H9 (cell line): ENCODE measurements around the gene KCNQ2. TPM values are rescaled to one million over a fixed set of nuclear protein-coding genes. Genes with fewer than 3 reads are reported as not detected.
A peak's percentile ranks its signal among the peaks of the same experiment; 100 is the strongest.

Source experiments
- DNase-seq: peaks from one replicate; pipeline ENCODE4 v3.0.0-alpha.2; 2017
- H2AFZ ChIP-seq: one replicate; pipeline ENCODE4 v1.6.1; 2013; ENCODE audit warnings: mild to moderate bottlenecking, low read length, control low read depth, moderate library complexity
- H2AK5ac ChIP-seq: 2 replicates; pipeline ENCODE4 v1.6.1; 2013; ENCODE audit warnings: low read length, control low read depth, mixed read lengths; ENCODE audit not compliant: insufficient read length
- H2BK120ac ChIP-seq: one replicate; pipeline ENCODE4 v1.6.1; 2013; ENCODE audit warnings: low read depth, mild to moderate bottlenecking, low read length, control low read depth, inconsistent platforms; ENCODE audit not compliant: poor library complexity, severe bottlenecking
- H2BK12ac ChIP-seq: 2 replicates; pipeline ENCODE4 v1.6.1; 2013; ENCODE audit warnings: low read length, control low read depth, mixed read lengths, low read depth; ENCODE audit not compliant: insufficient read length
- H2BK15ac ChIP-seq: 2 replicates; pipeline ENCODE4 v1.6.1; 2013; ENCODE audit warnings: low read depth, low read length, control low read depth
- H2BK20ac ChIP-seq: one replicate; pipeline ENCODE4 v1.6.1; 2013; ENCODE audit warnings: low read depth, mild to moderate bottlenecking, low read length, control low read depth, inconsistent platforms; ENCODE audit not compliant: poor library complexity, severe bottlenecking
- H2BK5ac ChIP-seq: 2 replicates; pipeline ENCODE4 v1.6.1; 2013; ENCODE audit warnings: low read length, control low read depth, mixed read lengths; ENCODE audit not compliant: insufficient read length
- H3K14ac ChIP-seq: 2 replicates; pipeline ENCODE4 v1.6.1; 2013; ENCODE audit warnings: low read length, control low read depth; ENCODE audit not compliant: insufficient read depth
- H3K18ac ChIP-seq: 2 replicates; pipeline ENCODE4 v1.6.1; 2013; ENCODE audit warnings: low read depth, mild to moderate bottlenecking, mixed read lengths, low read length, control low read depth; ENCODE audit not compliant: insufficient read length
- H3K23ac ChIP-seq: 2 replicates; pipeline ENCODE4 v1.6.1; 2013; ENCODE audit warnings: low read length, control low read depth, mixed read lengths, low read depth; ENCODE audit not compliant: insufficient read length
- H3K23me2 ChIP-seq: 2 replicates; pipeline ENCODE4 v1.6.1; 2013; ENCODE audit warnings: low read depth, mild to moderate bottlenecking, mixed read lengths, low read length, control low read depth; ENCODE audit not compliant: insufficient read length, poor library complexity, severe bottlenecking
- H3K27ac ChIP-seq: 2 replicates; pipeline ENCODE4 v1.5.1; 2013; ENCODE audit warnings: low read length, control low read depth, mixed read lengths, low read depth; ENCODE audit not compliant: insufficient read length
- H3K27me3 ChIP-seq: 2 replicates; pipeline ENCODE4 v1.6.1; 2013; ENCODE audit warnings: low read length, control low read depth, inconsistent platforms; ENCODE audit not compliant: insufficient read depth
- H3K4ac ChIP-seq: 2 replicates; pipeline ENCODE4 v1.6.1; 2013; ENCODE audit warnings: low read depth, mild to moderate bottlenecking, control low read depth, inconsistent platforms, low read length, moderate library complexity
- H3K4me1 ChIP-seq: 2 replicates; pipeline ENCODE4 v1.6.1; 2013; ENCODE audit warnings: low read length, control low read depth, inconsistent platforms; ENCODE audit not compliant: insufficient read depth
- H3K4me2 ChIP-seq: 2 replicates; pipeline ENCODE4 v1.6.1; 2013; ENCODE audit warnings: low read length, control low read depth, mixed read lengths; ENCODE audit not compliant: insufficient read length, insufficient read depth
- H3K56ac ChIP-seq: 2 replicates; pipeline ENCODE4 v1.6.1; 2013; ENCODE audit warnings: low read depth, mild to moderate bottlenecking, mixed read lengths, low read length, control low read depth; ENCODE audit not compliant: insufficient read length
- H3K79me1 ChIP-seq: 2 replicates; pipeline ENCODE4 v1.6.1; 2013; ENCODE audit warnings: low read depth, mild to moderate bottlenecking, moderate library complexity, low read length, control low read depth, inconsistent platforms; ENCODE audit not compliant: insufficient read depth, poor library complexity, severe bottlenecking
- H3K79me2 ChIP-seq: 2 replicates; pipeline ENCODE4 v1.6.1; 2013; ENCODE audit warnings: low read length, control low read depth, inconsistent platforms; ENCODE audit not compliant: insufficient read depth
- H3K9ac ChIP-seq: 2 replicates; pipeline ENCODE4 v1.6.1; 2013; ENCODE audit warnings: low read length, control low read depth, mixed read lengths; ENCODE audit not compliant: insufficient read length; ENCODE audit errors: extremely low read depth
- H3K9me3 ChIP-seq: one replicate; pipeline ENCODE4 v1.6.1; 2013; ENCODE audit warnings: low read depth, low read length, inconsistent platforms; ENCODE audit not compliant: control insufficient read depth
- H3T11ph ChIP-seq: one replicate; pipeline ENCODE4 v1.6.1; 2013; ENCODE audit warnings: mild to moderate bottlenecking, low read length, control low read depth, inconsistent platforms
- H4K20me1 ChIP-seq: one replicate; pipeline ENCODE4 v1.6.1; 2013; ENCODE audit not compliant: control insufficient read depth, insufficient read length, insufficient read depth
- H4K5ac ChIP-seq: 2 replicates; pipeline ENCODE4 v1.6.1; 2013; ENCODE audit warnings: low read depth, mild to moderate bottlenecking, mixed read lengths, low read length, control low read depth; ENCODE audit not compliant: insufficient read length
- H4K8ac ChIP-seq: replicated peaks from 2 replicates; pipeline ENCODE4 v1.6.1; 2013; ENCODE audit warnings: low read length, control low read depth, mixed read lengths, low read depth; ENCODE audit not compliant: insufficient read length
- H4K91ac ChIP-seq: 2 replicates; pipeline ENCODE4 v1.6.1; 2013; ENCODE audit warnings: low read depth, mild to moderate bottlenecking, moderate library complexity, mixed read lengths, low read length, control low read depth; ENCODE audit not compliant: insufficient read length
- H3K27ac Mint-ChIP-seq, 3 experiments: 2 replicates in 2 of 3; 3 replicates in 1 of 3; pipeline ENCODE4 v1.8.0; 2020 to 2021; ENCODE audit warnings: mixed read lengths in 3 of 3, mild to moderate bottlenecking in 1 of 3, moderate library complexity in 1 of 3
- H3K27me3 Mint-ChIP-seq: 2 replicates; pipeline ENCODE4 v1.8.0; 2021; ENCODE audit warnings: low read depth, mild to moderate bottlenecking, moderate library complexity, mixed read lengths
- H3K36me3 Mint-ChIP-seq, 3 experiments: 2 replicates in 2 of 3; 3 replicates in 1 of 3; pipeline ENCODE4 v1.8.0; 2020 to 2021; ENCODE audit warnings: low read depth in 3 of 3, mixed read lengths in 3 of 3; ENCODE audit not compliant: insufficient read depth in 1 of 3
- H3K4me1 Mint-ChIP-seq, 2 experiments: 2 replicates each; pipeline ENCODE4 v1.8.0; 2020; ENCODE audit warnings: mixed read lengths in 2 of 2
- H3K4me3 Mint-ChIP-seq, 2 experiments: 2 replicates in 1 of 2; 3 replicates in 1 of 2; pipeline ENCODE4 v1.8.0; 2020 to 2021; ENCODE audit warnings: mild to moderate bottlenecking in 2 of 2, mixed read lengths in 2 of 2, moderate library complexity in 1 of 2
- H3K9me3 Mint-ChIP-seq, 2 experiments: 2 replicates in 1 of 2; 3 replicates in 1 of 2; pipeline ENCODE4 v1.8.0; 2020; ENCODE audit warnings: mild to moderate bottlenecking in 2 of 2, mixed read lengths in 2 of 2, moderate library complexity in 1 of 2
- WGBS: extraction: QIAGEN DNeasy Blood & Tissue Kit; methylation state at CpG from one replicate; pipeline ENCODE4 v1.1.7; 2013; ENCODE audit warnings: missing lambda C conversion rate, low lambda C conversion rate, mixed read lengths; ENCODE audit not compliant: insufficient read length; ENCODE audit errors: extremely low coverage; 5-methylcytosine and 5-hydroxymethylcytosine counted together
- total RNA-seq: library from RNA; stranded (reverse); gene quantifications from 2 replicates; pipeline ENCODE4 v1.2.1, GENCODE V29; 2021
- TF ChIP-seq, protein P1 (sequence below): fragments of 200-600 bp; sonication (generic); conservative IDR thresholded peaks from 3 replicates; pipeline ENCODE4 v1.8.0; 2021; ENCODE audit warnings: antibody characterized with exemption, mild to moderate bottlenecking

The KCNQ2 gene
- total RNA-seq, 1 experiment from 2014 or later, result 69.2 TPM

DNA sequence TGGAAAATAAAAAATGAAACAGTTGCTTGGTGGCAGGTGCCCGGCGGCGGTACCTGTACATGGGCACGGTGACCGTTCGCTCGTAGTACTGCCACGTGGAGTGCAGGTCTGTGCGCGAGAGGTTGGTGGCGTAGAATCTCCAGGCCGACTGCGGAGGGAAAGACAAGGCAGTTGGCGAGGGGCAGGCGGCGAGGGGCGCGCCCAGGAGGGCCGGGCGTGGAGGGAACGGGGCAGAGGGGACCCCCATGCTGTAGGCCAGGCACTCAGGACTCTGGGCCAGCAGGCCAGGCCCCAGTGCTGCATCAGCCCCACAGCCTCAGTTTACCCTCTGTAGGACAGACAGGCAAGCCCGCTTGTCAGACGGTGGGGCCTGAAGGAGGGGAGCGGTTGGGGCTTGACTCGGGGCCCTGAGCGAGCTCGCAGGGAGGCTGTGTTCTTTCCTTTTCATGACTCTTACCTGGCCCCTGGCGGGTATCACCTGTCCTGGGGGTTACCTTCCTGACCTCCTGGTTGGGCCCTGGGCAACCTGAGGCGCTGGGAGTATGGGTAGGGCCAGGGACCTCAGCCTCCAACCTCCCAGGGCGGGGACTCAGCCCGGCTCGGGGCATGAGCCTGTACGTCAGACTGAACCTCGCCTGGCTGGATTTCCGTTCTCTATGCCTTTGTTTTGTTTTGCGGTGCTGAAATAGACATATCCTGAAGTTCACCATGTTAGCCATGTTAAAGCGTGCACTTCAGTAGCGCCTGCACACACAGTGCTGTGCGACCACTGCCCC is 38.5 kb downstream of the KCNQ2 start:
- H2BK5ac ChIP-seq, result no peak overlapping the region
- H3K23ac ChIP-seq, result no peak overlapping the region
- DNase-seq, result no peak
- no peak overlapping the region for H3K9ac ChIP-seq
- H3K4me1 ChIP-seq, result no peaks in the 10 kb centered on the region; the same call in 1 of the 2 replicates
- no peak overlapping the region for H2AFZ ChIP-seq
- H3K27ac ChIP-seq, result no peak overlapping the region
- H4K20me1 ChIP-seq, result no peaks in the 10 kb centered on the region
- H3K79me1 ChIP-seq, result no peaks in the 10 kb centered on the region
- no peak overlapping the region for H4K5ac ChIP-seq
- H3K14ac ChIP-seq, result no peak overlapping the region; the same call in 1 of the 2 replicates
- H3K27ac Mint-ChIP-seq, result peak overlapping the region; percentile 82 to 87 (median 82); a peak in 6 of 7 replicates
- H3K4ac ChIP-seq, result peak overlapping the region; percentile 27; the same call in 1 of the 2 replicates
- peak overlapping the region; percentile 77 for H3K18ac ChIP-seq
- no peak overlapping the region for H2BK120ac ChIP-seq
- peak overlapping the region; percentile 75 for H2BK12ac ChIP-seq
- no peaks in the 10 kb centered on the region; a peak in 1 of 5 replicates for H3K9me3 Mint-ChIP-seq
- H3K4me3 Mint-ChIP-seq, result no peak overlapping the region; a peak in 1 of 5 replicates
- no peaks in the 10 kb centered on the region for H3K27me3 ChIP-seq
- peaks cover 3 to 19% (median 17%) of the 10 kb centered on the region in 3 experiments for H3K36me3 Mint-ChIP-seq
- no peaks in the 10 kb centered on the region for H3K9me3 ChIP-seq
- no peak overlapping the region for H3T11ph ChIP-seq
- no peak overlapping the region for H4K8ac ChIP-seq
- H3K79me2 ChIP-seq, result no peaks in the 10 kb centered on the region
- no CpG with 5 or more reads among the region's 39 CpGs for WGBS
- peak overlapping the region; percentile 2 for H2AK5ac ChIP-seq
- peak overlapping the region; percentile 64 for H4K91ac ChIP-seq
- TF ChIP-seq, protein P1, sequence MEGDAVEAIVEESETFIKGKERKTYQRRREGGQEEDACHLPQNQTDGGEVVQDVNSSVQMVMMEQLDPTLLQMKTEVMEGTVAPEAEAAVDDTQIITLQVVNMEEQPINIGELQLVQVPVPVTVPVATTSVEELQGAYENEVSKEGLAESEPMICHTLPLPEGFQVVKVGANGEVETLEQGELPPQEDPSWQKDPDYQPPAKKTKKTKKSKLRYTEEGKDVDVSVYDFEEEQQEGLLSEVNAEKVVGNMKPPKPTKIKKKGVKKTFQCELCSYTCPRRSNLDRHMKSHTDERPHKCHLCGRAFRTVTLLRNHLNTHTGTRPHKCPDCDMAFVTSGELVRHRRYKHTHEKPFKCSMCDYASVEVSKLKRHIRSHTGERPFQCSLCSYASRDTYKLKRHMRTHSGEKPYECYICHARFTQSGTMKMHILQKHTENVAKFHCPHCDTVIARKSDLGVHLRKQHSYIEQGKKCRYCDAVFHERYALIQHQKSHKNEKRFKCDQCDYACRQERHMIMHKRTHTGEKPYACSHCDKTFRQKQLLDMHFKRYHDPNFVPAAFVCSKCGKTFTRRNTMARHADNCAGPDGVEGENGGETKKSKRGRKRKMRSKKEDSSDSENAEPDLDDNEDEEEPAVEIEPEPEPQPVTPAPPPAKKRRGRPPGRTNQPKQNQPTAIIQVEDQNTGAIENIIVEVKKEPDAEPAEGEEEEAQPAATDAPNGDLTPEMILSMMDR, result no peak
- H2BK15ac ChIP-seq, result no peak overlapping the region; the same call in 1 of the 2 replicates
- no peak overlapping the region for H2BK20ac ChIP-seq
- H3K56ac ChIP-seq, result no peak overlapping the region
- peaks cover 16 to 30% of the 10 kb centered on the region in 2 experiments for H3K4me1 Mint-ChIP-seq
- no peaks in the 10 kb centered on the region for H3K23me2 ChIP-seq
- no peaks in the 10 kb centered on the region for H3K27me3 Mint-ChIP-seq
- H3K4me2 ChIP-seq, result no peak overlapping the region
